T47D (cell line): ENCODE results near the gene FAM217B.

ENCODE experiments used
- DNase-seq, 2 experiments: peaks; one replicate each; pipeline versions ENCODE4 v3.0.0 to v3.0.0-alpha.2; 2011 to 2012; ENCODE audit warnings: low read depth in 1 of 2, low spot score in 1 of 2
- JUND ChIP-seq: IDR thresholded peaks from 2 replicates; pipeline ENCODE4 v1.6.1; 2012; ENCODE audit warnings: low read depth
- in situ Hi-C: cut with HindIII; loops from 2 replicates; pipeline ENCODE4 v1.10.0; 2016; ENCODE audit warnings: low sequenced_read_pairs, low pct_unique_long_range_greater_than_20kb

The FAM217B gene

GRCh38 chr20:59961423-59961822, 21.2 kb downstream of the FAM217B start:
- no peak for DNase-seq
- in situ Hi-C loops: no loop called here
- no peak for TF ChIP-seq JUND

- TF ChIP-seq JUND: no peak
- in situ Hi-C loops: no loop called here
- no peak for DNase-seq
Measured at GRCh38 chr20:59962155-59962554, 22.0 kb downstream of the FAM217B start.

- DNase-seq: no peak
- in situ Hi-C loops: no loop called here
- no peak for TF ChIP-seq JUND
Measured at GRCh38 chr20:59966428-59966827, 26.2 kb downstream of the FAM217B start.

- no peak for DNase-seq
- TF ChIP-seq JUND: no peak
- in situ Hi-C loops: no loop called here
Measured at GRCh38 chr20:59971428-59971827, 31.2 kb downstream of the FAM217B start.

- no peak for TF ChIP-seq JUND
- DNase-seq: no peak
- in situ Hi-C loops: no loop called here
Measured at GRCh38 chr20:59972037-59972801, 32.0 kb downstream of the FAM217B start.

GRCh38 chr20:59976156-59976782, 36.1 kb downstream of the FAM217B start:
- in situ Hi-C loops: no loop called here
- no peak for DNase-seq
- no peak for TF ChIP-seq JUND

- in situ Hi-C loops: no loop called here
- no peak for TF ChIP-seq JUND
- no peak for DNase-seq
Measured at GRCh38 chr20:59977086-59977485, 36.9 kb downstream of the FAM217B start.

GRCh38 chr20:59983076-59983475, 42.9 kb downstream of the FAM217B start:
- TF ChIP-seq JUND: no peak
- DNase-seq: no peak
- in situ Hi-C loops: no loop called here

GRCh38 chr20:59984541-59984940, 44.4 kb downstream of the FAM217B start:
- no peak for TF ChIP-seq JUND
- in situ Hi-C loops: no loop called here
- DNase-seq: no peak

GRCh38 chr20:59985164-59985563, 45.0 kb downstream of the FAM217B start:
- DNase-seq: no peak
- in situ Hi-C loops: no loop called here
- no peak for TF ChIP-seq JUND

GRCh38 chr20:59985864-59986263, 45.7 kb downstream of the FAM217B start:
- no peak for TF ChIP-seq JUND
- DNase-seq: peak in 1 of 2 experiments; percentile 50
- in situ Hi-C loops: no loop called here

- no peak for DNase-seq
- TF ChIP-seq JUND: no peak
- in situ Hi-C loops: no loop called here
Measured at GRCh38 chr20:59987135-59987534, 46.9 kb downstream of the FAM217B start.

- in situ Hi-C loops: no loop called here
- TF ChIP-seq JUND: no peak; the same call in 1 of the 2 replicates
- peak; percentile 21 to 76 for DNase-seq
Measured at GRCh38 chr20:59988141-59988540, 48.0 kb downstream of the FAM217B start.
